Endodermal cell (in vitro differentiated cells): Measurements from ENCODE around the gene NCOA6. TPM values are rescaled to one million over a fixed set of nuclear protein-coding genes. Genes with fewer than 3 reads are reported as not detected.

Source experiments
- DNase-seq: peaks from one replicate; pipeline ENCODE4 v3.0.0-alpha.2; 2017
- H3K27ac ChIP-seq: 2 replicates; pipeline ENCODE4 v1.5.1; 2013; ENCODE audit warnings: mild to moderate bottlenecking, low read depth, low read length, moderate library complexity
- H3K27me3 ChIP-seq: 2 replicates; pipeline ENCODE4 v1.6.1; 2013; ENCODE audit warnings: mild to moderate bottlenecking, low read length, moderate library complexity; ENCODE audit not compliant: insufficient read depth, control insufficient read depth, poor library complexity, severe bottlenecking
- H3K36me3 ChIP-seq: 2 replicates; pipeline ENCODE4 v1.7.0; 2013; ENCODE audit warnings: mild to moderate bottlenecking, low read length, moderate library complexity; ENCODE audit not compliant: control insufficient read depth, insufficient read depth
- H3K4me1 ChIP-seq: one replicate; pipeline ENCODE4 v1.7.0; 2013; ENCODE audit warnings: low read length; ENCODE audit not compliant: control insufficient read depth, insufficient read depth
- H3K4me3 ChIP-seq: 2 replicates; pipeline ENCODE4 v1.5.1; 2013; ENCODE audit warnings: mild to moderate bottlenecking, low read length, moderate library complexity
- H3K9ac ChIP-seq: 2 replicates; pipeline ENCODE4 v1.6.1; 2013; ENCODE audit warnings: mild to moderate bottlenecking, low read length, moderate library complexity; ENCODE audit not compliant: poor library complexity, severe bottlenecking; ENCODE audit errors: extremely low read depth
- H3K9me3 ChIP-seq: 2 replicates; pipeline ENCODE4 v1.6.1; 2013; ENCODE audit warnings: mild to moderate bottlenecking, low read length, moderate library complexity; ENCODE audit not compliant: control insufficient read depth
- H3K27ac Mint-ChIP-seq: 2 replicates; pipeline ENCODE4 v1.8.0; 2020; ENCODE audit warnings: mixed read lengths
- H3K27me3 Mint-ChIP-seq: 2 replicates; pipeline ENCODE4 v1.8.0; 2021; ENCODE audit warnings: mild to moderate bottlenecking, mixed read lengths; ENCODE audit not compliant: insufficient read depth
- H3K36me3 Mint-ChIP-seq: 2 replicates; pipeline ENCODE4 v1.8.0; 2020; ENCODE audit warnings: low read depth, mixed read lengths
- H3K4me1 Mint-ChIP-seq: 2 replicates; pipeline ENCODE4 v1.8.0; 2020; ENCODE audit warnings: mixed read lengths
- H3K4me3 Mint-ChIP-seq: 2 replicates; pipeline ENCODE4 v1.8.0; 2020; ENCODE audit warnings: mild to moderate bottlenecking, moderate library complexity, mixed read lengths
- H3K9me3 Mint-ChIP-seq: 2 replicates; pipeline ENCODE4 v1.8.0; 2020; ENCODE audit warnings: mild to moderate bottlenecking, mixed read lengths
- WGBS, 2 experiments: methylation state at CpG; one replicate each; pipeline versions ENCODE4 v1.1.5 to v1.1.7; 2013; ENCODE audit warnings: missing lambda C conversion rate in 2 of 2, mixed read lengths in 1 of 2; ENCODE audit not compliant: insufficient coverage in 1 of 2, insufficient read length in 1 of 2; 5-methylcytosine and 5-hydroxymethylcytosine counted together
- total RNA-seq, 2 donors: library from RNA; stranded (reverse); fragmentation: NEBNext Ultra II Directional in 1 of 2; extraction: Animal tissue kit (Norgen Biotek cat#: 25700) in 1 of 2; gene quantifications; 2 replicates in 1 of 2; 3 replicates in 1 of 2; pipeline ENCODE4 v1.2.1, GENCODE V29; 2021
- TF ChIP-seq, protein P1 (sequence below): fragments of 200-600 bp; sonication (generic); conservative IDR thresholded peaks from 2 replicates; pipeline ENCODE4 v1.5.0; 2021; ENCODE audit warnings: antibody characterized with exemption, mild to moderate bottlenecking

Gene NCOA6
- total RNA-seq, 2 donors from 2014 or later = 27.1 to 37.4 TPM

DNA sequence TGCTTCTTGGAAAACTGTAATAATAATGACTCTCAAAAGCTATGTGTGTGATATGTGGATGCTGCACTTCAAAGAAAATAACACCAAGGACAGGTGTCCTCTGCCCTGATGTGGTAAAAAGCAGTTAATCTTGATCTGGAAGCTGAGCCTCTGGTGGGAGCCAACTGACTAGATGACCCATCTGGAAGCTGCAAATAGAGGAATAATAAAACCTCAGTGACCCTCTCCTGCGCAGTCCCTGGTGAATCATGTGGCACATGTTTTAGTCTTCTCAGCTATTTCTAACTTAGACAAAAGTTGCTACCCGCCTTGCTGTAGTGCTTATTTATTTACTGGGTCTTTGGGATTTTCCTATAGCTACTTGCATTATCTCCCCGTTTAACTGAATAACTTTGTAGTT, 74.0 kb downstream of the NCOA6 start:
- Histone ChIP-seq H3K9ac (no peak overlapping the region), H3K4me1 (no peaks in the 10 kb centered on the region), H3K4me3 (no peak overlapping the region), H3K36me3 (peaks cover 90% of the 10 kb centered on the region), H3K27ac (no peak overlapping the region), H3K27me3 (no peaks in the 10 kb centered on the region), H3K9me3 (no peaks in the 10 kb centered on the region)
- no peaks in the 10 kb centered on the region for H3K9me3 Mint-ChIP-seq
- peaks cover 52% of the 10 kb centered on the region for H3K36me3 Mint-ChIP-seq
- TF ChIP-seq, protein P1, sequence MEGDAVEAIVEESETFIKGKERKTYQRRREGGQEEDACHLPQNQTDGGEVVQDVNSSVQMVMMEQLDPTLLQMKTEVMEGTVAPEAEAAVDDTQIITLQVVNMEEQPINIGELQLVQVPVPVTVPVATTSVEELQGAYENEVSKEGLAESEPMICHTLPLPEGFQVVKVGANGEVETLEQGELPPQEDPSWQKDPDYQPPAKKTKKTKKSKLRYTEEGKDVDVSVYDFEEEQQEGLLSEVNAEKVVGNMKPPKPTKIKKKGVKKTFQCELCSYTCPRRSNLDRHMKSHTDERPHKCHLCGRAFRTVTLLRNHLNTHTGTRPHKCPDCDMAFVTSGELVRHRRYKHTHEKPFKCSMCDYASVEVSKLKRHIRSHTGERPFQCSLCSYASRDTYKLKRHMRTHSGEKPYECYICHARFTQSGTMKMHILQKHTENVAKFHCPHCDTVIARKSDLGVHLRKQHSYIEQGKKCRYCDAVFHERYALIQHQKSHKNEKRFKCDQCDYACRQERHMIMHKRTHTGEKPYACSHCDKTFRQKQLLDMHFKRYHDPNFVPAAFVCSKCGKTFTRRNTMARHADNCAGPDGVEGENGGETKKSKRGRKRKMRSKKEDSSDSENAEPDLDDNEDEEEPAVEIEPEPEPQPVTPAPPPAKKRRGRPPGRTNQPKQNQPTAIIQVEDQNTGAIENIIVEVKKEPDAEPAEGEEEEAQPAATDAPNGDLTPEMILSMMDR = no peak
- peaks cover 16% of the 10 kb centered on the region for H3K4me1 Mint-ChIP-seq
- DNase-seq = no peak
- 80 to 97% methylated on average over 1 to 2 of the region's 3 CpGs for WGBS, 2 experiments
- H3K27me3 Mint-ChIP-seq = no peaks in the 10 kb centered on the region
- H3K27ac Mint-ChIP-seq = no peak overlapping the region
- H3K4me3 Mint-ChIP-seq = no peak overlapping the region

DNA sequence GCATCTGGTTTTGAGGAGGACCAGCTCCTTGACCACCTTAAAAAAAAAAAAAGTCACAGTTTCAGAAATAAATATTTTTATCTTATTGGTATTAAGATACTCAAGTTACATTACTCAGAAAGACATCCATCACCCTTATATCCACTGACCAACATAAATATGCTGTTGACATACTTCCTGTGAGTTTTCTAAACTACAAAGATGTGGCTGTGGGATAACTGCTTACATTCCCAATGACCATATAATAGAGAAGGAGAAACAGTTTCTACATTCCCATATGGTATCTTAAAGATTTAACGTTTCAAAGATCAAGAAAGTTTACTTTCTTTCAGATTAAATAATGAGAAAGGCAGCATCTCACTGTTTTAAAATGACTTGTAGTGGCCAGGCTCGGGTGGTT, 75.0 kb downstream of the NCOA6 start:
- 48% methylated on average over 2 of the region's 2 CpGs; no CpG with 5 or more reads in 1 of the 2 experiments for WGBS, 2 experiments
- no peak overlapping the region for H3K4me3 Mint-ChIP-seq
- Histone ChIP-seq H3K9ac (no peak overlapping the region), H3K36me3 (peaks cover 91% of the 10 kb centered on the region), H3K4me3 (no peak overlapping the region), H3K9me3 (no peaks in the 10 kb centered on the region), H3K4me1 (no peaks in the 10 kb centered on the region), H3K27ac (no peak overlapping the region), H3K27me3 (no peaks in the 10 kb centered on the region)
- peaks cover 16% of the 10 kb centered on the region for H3K4me1 Mint-ChIP-seq
- no peak overlapping the region for H3K27ac Mint-ChIP-seq
- no peaks in the 10 kb centered on the region for H3K27me3 Mint-ChIP-seq
- DNase-seq = no peak
- no peaks in the 10 kb centered on the region for H3K9me3 Mint-ChIP-seq
- TF ChIP-seq, protein P1 = no peak
- H3K36me3 Mint-ChIP-seq = peaks cover 53% of the 10 kb centered on the region

DNA sequence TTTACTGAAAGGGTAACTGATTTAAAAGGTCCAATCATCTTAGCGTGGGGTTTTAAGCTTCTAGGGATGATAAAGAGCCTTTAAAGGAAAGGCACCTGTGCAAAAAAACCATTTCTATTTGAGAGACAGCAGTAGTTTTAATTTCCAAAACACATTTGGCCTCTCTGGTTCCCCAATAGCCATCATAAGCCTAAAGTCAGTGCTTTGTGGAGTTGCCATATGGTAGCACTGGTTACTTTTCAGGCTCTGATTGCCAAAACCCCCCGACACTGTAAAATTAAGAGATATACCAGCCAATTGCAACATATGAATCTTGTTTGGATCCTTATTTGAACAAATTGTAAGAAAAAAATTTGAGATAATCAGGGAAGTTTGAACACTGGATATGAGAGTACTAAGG, 76.7 kb downstream of the NCOA6 start:
- DNase-seq = no peak
- Mint-ChIP-seq H3K4me1 (peaks cover under 1% of the 10 kb centered on the region), H3K27me3 (no peaks in the 10 kb centered on the region), H3K4me3 (no peak overlapping the region), H3K9me3 (no peaks in the 10 kb centered on the region), H3K27ac (no peak overlapping the region), H3K36me3 (peaks cover 49% of the 10 kb centered on the region)
- Histone ChIP-seq H3K27me3 (no peaks in the 10 kb centered on the region), H3K4me1 (no peaks in the 10 kb centered on the region), H3K9ac (no peak overlapping the region), H3K27ac (no peak overlapping the region), H3K4me3 (no peak overlapping the region), H3K9me3 (no peaks in the 10 kb centered on the region), H3K36me3 (peaks cover 92% of the 10 kb centered on the region)
- TF ChIP-seq, protein P1 = no peak
- 98 to 100% methylated on average over 1 to 2 of the region's 2 CpGs for WGBS, 2 experiments
